HepG2 (cell line): ENCODE results near the gene TMEM86B. TPM values are rescaled to one million over a fixed set of nuclear protein-coding genes. Genes with fewer than 3 reads are reported as not detected.

ENCODE experiments used
- HDAC1 ChIP-seq: sonication (generic); formaldehyde crosslinking; IDR thresholded peaks from 2 replicates; pipeline ENCODE4 v1.5.1; 2020; ENCODE audit warnings: mild to moderate bottlenecking, missing genetic modification reagents
- HMG20A ChIP-seq: IDR thresholded peaks from 2 replicates; pipeline ENCODE4 v1.6.1; 2016; ENCODE audit warnings: borderline replicate concordance
- NFKBIZ ChIP-seq: IDR thresholded peaks from 2 replicates; pipeline ENCODE4 v1.6.1; 2018; ENCODE audit warnings: missing genetic modification reagents, missing compliant biosample characterization
- PAX8 ChIP-seq: sonication (generic); formaldehyde crosslinking; IDR thresholded peaks from 2 replicates; pipeline ENCODE4 v1.8.0; 2022; ENCODE audit warnings: mild to moderate bottlenecking, missing genetic modification reagents, borderline replicate concordance
- POLR2A ChIP-seq, 2 experiments: IDR thresholded peaks; 2 replicates each; pipeline ENCODE4 v1.6.1; 2011; ENCODE audit warnings: low read depth in 2 of 2, low read length in 2 of 2, mild to moderate bottlenecking in 1 of 2, moderate library complexity in 1 of 2; ENCODE audit not compliant: insufficient read depth in 1 of 2
- ZNF33B ChIP-seq: sonication (generic); formaldehyde crosslinking; IDR thresholded peaks from 2 replicates; pipeline ENCODE4 v1.5.1; 2020; ENCODE audit warnings: mild to moderate bottlenecking, missing genetic modification reagents
- polyA plus RNA-seq, 8 experiments: library from polyadenylated mRNA; depleted of rRNA in 3 of 8; stranded (reverse) in 7 of 8; unstranded in 1 of 8; fragments of >200 nt; fragmentation: Illumina TruSeq in 4 of 8; extraction: Trizol in 4 of 8; gene quantifications; 2 replicates each; pipeline versions ENCODE4 v1.2.1 to v1.2.3, GENCODE V29; 2011 to 2016; ENCODE audit warnings: low read depth in 4 of 8, missing spikeins in 1 of 8, mixed read lengths in 1 of 8; ENCODE audit not compliant: insufficient read depth in 1 of 8
- total RNA-seq, 5 experiments: library from RNA; depleted of rRNA; stranded (reverse); fragments of >200 nt; fragmentation: Illumina TruSeq; extraction: Trizol; gene quantifications; 2 replicates each; pipeline ENCODE4 v1.2.3, GENCODE V29; 2016; ENCODE audit warnings: low read depth in 1 of 5
- TF ChIP-seq, protein P1 (sequence below): sonication (generic); formaldehyde crosslinking; IDR thresholded peaks from 2 replicates; pipeline ENCODE4 v1.5.1; 2020; ENCODE audit warnings: mild to moderate bottlenecking, missing genetic modification reagents, moderate library complexity
- TF ChIP-seq, protein P2 (sequence below): sonication (generic); formaldehyde crosslinking; IDR thresholded peaks from 2 replicates; pipeline ENCODE4 v1.5.0; 2020; ENCODE audit warnings: missing genetic modification reagents
- TF ChIP-seq, protein P3 (sequence below): sonication (generic); formaldehyde crosslinking; IDR thresholded peaks from 2 replicates; pipeline ENCODE4 v1.4.0; 2020; ENCODE audit warnings: missing genetic modification reagents, borderline replicate concordance
- TF ChIP-seq, protein P4 (sequence below): sonication (generic); formaldehyde crosslinking; IDR thresholded peaks from 2 replicates; pipeline ENCODE4 v1.8.0; 2023; ENCODE audit warnings: mild to moderate bottlenecking, missing genetic modification reagents
- TF ChIP-seq, protein P5 (sequence below): sonication (generic); formaldehyde crosslinking; IDR thresholded peaks from 2 replicates; pipeline ENCODE4 v1.8.1; 2023; ENCODE audit warnings: mild to moderate bottlenecking, missing genetic modification reagents
- TF ChIP-seq, protein P6 (sequence below): sonication (generic); formaldehyde crosslinking; IDR thresholded peaks from 2 replicates; pipeline ENCODE4 v1.4.0; 2020; ENCODE audit warnings: missing genetic modification reagents

Gene TMEM86B
- total and polyA plus RNA-seq, 2 of the 13 experiments (the other 11 are each of a cell fraction or from before 2014, with no cell fraction given): 7.7 to 9.6 TPM

DNA sequence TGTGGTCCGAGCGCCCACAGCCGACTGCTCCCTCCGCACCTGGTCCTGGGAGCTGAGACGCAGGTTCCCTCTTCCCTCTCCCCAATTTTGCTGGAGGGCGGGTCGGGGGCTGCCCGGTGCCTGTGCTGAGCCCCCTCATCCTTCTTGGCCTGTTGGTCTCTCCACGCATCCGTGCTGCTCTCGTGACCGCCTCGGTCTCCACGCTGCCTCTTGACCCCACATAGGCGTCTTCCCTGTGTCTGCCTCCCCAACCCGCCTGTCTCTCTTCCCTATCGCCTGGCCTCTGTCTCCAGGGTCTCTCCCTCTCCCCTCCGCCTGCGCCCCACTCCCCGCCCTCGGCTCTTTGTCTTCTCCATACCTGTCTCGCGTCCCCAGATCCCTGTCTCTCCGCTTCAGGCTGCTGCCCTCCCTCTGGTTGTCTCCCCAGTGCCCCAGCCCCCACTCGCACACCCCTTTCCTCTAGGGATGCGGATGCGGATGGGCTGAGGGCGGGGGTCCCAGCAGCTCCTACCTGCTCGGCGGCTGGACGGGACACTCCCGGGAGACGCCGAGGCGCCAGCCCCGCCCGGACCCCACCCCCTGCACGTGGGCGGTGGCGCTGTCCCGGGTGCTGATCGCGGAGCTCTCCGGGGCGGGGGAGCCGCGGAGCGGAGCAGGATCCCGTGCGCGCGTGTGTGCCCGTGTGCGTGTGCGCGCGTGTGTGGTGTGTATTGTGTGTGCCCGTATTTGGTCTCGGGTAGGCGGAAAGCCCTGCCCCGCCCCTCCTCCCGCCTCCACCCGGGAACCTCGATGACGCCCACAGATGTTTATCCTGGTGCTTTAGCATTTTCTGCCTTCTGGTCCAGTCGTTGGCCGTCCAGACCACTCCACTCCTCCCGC is 48.7 kb downstream of the TMEM86B start, which contains the start of gene SYT5 (continued):
- TF ChIP-seq, protein P1, sequence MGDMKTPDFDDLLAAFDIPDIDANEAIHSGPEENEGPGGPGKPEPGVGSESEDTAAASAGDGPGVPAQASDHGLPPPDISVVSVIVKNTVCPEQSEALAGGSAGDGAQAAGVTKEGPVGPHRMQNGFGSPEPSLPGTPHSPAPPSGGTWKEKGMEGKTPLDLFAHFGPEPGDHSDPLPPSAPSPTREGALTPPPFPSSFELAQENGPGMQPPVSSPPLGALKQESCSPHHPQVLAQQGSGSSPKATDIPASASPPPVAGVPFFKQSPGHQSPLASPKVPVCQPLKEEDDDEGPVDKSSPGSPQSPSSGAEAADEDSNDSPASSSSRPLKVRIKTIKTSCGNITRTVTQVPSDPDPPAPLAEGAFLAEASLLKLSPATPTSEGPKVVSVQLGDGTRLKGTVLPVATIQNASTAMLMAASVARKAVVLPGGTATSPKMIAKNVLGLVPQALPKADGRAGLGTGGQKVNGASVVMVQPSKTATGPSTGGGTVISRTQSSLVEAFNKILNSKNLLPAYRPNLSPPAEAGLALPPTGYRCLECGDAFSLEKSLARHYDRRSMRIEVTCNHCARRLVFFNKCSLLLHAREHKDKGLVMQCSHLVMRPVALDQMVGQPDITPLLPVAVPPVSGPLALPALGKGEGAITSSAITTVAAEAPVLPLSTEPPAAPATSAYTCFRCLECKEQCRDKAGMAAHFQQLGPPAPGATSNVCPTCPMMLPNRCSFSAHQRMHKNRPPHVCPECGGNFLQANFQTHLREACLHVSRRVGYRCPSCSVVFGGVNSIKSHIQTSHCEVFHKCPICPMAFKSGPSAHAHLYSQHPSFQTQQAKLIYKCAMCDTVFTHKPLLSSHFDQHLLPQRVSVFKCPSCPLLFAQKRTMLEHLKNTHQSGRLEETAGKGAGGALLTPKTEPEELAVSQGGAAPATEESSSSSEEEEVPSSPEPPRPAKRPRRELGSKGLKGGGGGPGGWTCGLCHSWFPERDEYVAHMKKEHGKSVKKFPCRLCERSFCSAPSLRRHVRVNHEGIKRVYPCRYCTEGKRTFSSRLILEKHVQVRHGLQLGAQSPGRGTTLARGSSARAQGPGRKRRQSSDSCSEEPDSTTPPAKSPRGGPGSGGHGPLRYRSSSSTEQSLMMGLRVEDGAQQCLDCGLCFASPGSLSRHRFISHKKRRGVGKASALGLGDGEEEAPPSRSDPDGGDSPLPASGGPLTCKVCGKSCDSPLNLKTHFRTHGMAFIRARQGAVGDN (CRISPR knock-in tag): peak; percentile 32; the same call in 1 of the 2 replicates
- no peak for TF ChIP-seq NFKBIZ
- no peak for TF ChIP-seq PAX8 (CRISPR knock-in tag)
- no peak for TF ChIP-seq ZNF33B (CRISPR knock-in tag)
- TF ChIP-seq HMG20A: no peak
- TF ChIP-seq HDAC1 (CRISPR knock-in tag): no peak; the same call in 1 of the 2 replicates
- TF ChIP-seq, protein P2, sequence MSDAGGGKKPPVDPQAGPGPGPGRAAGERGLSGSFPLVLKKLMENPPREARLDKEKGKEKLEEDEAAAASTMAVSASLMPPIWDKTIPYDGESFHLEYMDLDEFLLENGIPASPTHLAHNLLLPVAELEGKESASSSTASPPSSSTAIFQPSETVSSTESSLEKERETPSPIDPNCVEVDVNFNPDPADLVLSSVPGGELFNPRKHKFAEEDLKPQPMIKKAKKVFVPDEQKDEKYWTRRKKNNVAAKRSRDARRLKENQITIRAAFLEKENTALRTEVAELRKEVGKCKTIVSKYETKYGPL (CRISPR knock-in tag): peak; percentile 52; the same call in 1 of the 2 replicates
- TF ChIP-seq, protein P3, sequence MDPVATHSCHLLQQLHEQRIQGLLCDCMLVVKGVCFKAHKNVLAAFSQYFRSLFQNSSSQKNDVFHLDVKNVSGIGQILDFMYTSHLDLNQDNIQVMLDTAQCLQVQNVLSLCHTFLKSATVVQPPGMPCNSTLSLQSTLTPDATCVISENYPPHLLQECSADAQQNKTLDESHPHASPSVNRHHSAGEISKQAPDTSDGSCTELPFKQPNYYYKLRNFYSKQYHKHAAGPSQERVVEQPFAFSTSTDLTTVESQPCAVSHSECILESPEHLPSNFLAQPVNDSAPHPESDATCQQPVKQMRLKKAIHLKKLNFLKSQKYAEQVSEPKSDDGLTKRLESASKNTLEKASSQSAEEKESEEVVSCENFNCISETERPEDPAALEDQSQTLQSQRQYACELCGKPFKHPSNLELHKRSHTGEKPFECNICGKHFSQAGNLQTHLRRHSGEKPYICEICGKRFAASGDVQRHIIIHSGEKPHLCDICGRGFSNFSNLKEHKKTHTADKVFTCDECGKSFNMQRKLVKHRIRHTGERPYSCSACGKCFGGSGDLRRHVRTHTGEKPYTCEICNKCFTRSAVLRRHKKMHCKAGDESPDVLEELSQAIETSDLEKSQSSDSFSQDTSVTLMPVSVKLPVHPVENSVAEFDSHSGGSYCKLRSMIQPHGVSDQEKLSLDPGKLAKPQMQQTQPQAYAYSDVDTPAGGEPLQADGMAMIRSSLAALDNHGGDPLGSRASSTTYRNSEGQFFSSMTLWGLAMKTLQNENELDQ: no peak
- peak in 1 of 2 experiments; percentile 16; a peak in 1 of 4 replicates for TF ChIP-seq POLR2A (IDR thresholded peaks at IDR 0.05; ENCODE audit: insufficient read depth in 1 of 2, low read depth in 2 of 2, low read length in 2 of 2)
- TF ChIP-seq, protein P4, sequence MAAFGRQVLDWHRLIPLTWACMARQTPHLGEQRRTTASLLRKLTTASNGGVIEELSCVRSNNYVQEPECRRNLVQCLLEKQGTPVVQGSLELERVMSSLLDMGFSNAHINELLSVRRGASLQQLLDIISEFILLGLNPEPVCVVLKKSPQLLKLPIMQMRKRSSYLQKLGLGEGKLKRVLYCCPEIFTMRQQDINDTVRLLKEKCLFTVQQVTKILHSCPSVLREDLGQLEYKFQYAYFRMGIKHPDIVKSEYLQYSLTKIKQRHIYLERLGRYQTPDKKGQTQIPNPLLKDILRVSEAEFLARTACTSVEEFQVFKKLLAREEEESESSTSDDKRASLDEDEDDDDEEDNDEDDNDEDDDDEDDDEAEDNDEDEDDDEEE: no peak
- TF ChIP-seq, protein P5, sequence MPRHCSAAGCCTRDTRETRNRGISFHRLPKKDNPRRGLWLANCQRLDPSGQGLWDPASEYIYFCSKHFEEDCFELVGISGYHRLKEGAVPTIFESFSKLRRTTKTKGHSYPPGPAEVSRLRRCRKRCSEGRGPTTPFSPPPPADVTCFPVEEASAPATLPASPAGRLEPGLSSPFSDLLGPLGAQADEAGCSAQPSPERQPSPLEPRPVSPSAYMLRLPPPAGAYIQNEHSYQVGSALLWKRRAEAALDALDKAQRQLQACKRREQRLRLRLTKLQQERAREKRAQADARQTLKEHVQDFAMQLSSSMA (CRISPR knock-in tag): no peak
- TF ChIP-seq, protein P6, sequence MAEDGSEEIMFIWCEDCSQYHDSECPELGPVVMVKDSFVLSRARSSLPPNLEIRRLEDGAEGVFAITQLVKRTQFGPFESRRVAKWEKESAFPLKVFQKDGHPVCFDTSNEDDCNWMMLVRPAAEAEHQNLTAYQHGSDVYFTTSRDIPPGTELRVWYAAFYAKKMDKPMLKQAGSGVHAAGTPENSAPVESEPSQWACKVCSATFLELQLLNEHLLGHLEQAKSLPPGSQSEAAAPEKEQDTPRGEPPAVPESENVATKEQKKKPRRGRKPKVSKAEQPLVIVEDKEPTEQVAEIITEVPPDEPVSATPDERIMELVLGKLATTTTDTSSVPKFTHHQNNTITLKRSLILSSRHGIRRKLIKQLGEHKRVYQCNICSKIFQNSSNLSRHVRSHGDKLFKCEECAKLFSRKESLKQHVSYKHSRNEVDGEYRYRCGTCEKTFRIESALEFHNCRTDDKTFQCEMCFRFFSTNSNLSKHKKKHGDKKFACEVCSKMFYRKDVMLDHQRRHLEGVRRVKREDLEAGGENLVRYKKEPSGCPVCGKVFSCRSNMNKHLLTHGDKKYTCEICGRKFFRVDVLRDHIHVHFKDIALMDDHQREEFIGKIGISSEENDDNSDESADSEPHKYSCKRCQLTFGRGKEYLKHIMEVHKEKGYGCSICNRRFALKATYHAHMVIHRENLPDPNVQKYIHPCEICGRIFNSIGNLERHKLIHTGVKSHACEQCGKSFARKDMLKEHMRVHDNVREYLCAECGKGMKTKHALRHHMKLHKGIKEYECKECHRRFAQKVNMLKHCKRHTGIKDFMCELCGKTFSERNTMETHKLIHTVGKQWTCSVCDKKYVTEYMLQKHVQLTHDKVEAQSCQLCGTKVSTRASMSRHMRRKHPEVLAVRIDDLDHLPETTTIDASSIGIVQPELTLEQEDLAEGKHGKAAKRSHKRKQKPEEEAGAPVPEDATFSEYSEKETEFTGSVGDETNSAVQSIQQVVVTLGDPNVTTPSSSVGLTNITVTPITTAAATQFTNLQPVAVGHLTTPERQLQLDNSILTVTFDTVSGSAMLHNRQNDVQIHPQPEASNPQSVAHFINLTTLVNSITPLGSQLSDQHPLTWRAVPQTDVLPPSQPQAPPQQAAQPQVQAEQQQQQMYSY (CRISPR knock-in tag): 0 out of 2 replicates have a peak, but pooled peaks have one; percentile 23
